K562 (cell line): ENCODE results near the gene NFIL3. TPM values are rescaled to one million over a fixed set of nuclear protein-coding genes. Genes with fewer than 3 reads are reported as not detected.
A peak's percentile ranks its signal among the peaks of the same experiment; 100 is the strongest.

Experiments used
- BCOR ChIP-seq: fragments of 450-650 bp; IDR thresholded peaks from 2 replicates; pipeline ENCODE4 v1.6.1; 2016
- CBX1 ChIP-seq: sonication (generic); IDR thresholded peaks from 2 replicates; pipeline ENCODE4 v1.6.1; 2016; ENCODE audit warnings: antibody characterized with exemption, low read depth, mild to moderate bottlenecking
- CREB1 ChIP-seq, 2 experiments: sonication (generic) in 1 of 2; formaldehyde crosslinking in 1 of 2; IDR thresholded peaks; 2 replicates each; pipeline versions ENCODE4 v1.6.1 to v1.8.0; 2012 to 2022; ENCODE audit warnings: inconsistent platforms in 1 of 2, mild to moderate bottlenecking in 1 of 2, missing genetic modification reagents in 1 of 2, moderate library complexity in 1 of 2
- ETV6 ChIP-seq, 3 experiments: fragments of 150-350 bp in 1 of 3; sonication (generic) in 1 of 3; formaldehyde crosslinking in 1 of 3; IDR thresholded peaks; 2 replicates each; pipeline versions ENCODE4 v1.6.1 to v1.8.0; 2014 to 2022; ENCODE audit warnings: borderline replicate concordance in 2 of 3, low read depth in 2 of 3, antibody characterized with exemption in 1 of 3, low read length in 1 of 3, mild to moderate bottlenecking in 1 of 3, missing genetic modification reagents in 1 of 3
- HMG20A ChIP-seq: fragments of 450-650 bp; formaldehyde crosslinking; conservative IDR thresholded peaks from 2 replicates; pipeline ENCODE4 v1.4.0; 2020; ENCODE audit warnings: mild to moderate bottlenecking, mixed read lengths
- JUN ChIP-seq, 2 experiments: sonication (generic) in 1 of 2; formaldehyde crosslinking in 1 of 2; IDR thresholded peaks; 2 replicates each; pipeline versions ENCODE4 v1.6.1 to v1.8.0; 2012 to 2022; ENCODE audit warnings: borderline replicate concordance in 2 of 2, mild to moderate bottlenecking in 2 of 2, improper control_type of control experiment in 1 of 2, low read depth in 1 of 2, low read length in 1 of 2, missing genetic modification reagents in 1 of 2
- KDM1A ChIP-seq, 2 experiments: fragments of 450-650 bp; IDR thresholded peaks; 2 replicates each; pipeline ENCODE4 v1.6.1; 2016; ENCODE audit warnings: mild to moderate bottlenecking in 2 of 2
- NCOA4 ChIP-seq: fragments of 450-650 bp; IDR thresholded peaks from 2 replicates; pipeline ENCODE4 v1.6.1; 2018; ENCODE audit warnings: mild to moderate bottlenecking; ENCODE audit not compliant: partially characterized antibody
- PHF8 ChIP-seq: fragments of 200-600 bp; sonication (generic); IDR thresholded peaks from 2 replicates; pipeline ENCODE4 v1.6.1; 2012; ENCODE audit warnings: mixed run types, mild to moderate bottlenecking, inconsistent platforms, low read length, moderate library complexity, borderline replicate concordance
- SMC3 ChIP-seq: conservative IDR thresholded peaks from 2 replicates; pipeline ENCODE4 v1.6.1; 2011; ENCODE audit warnings: low read depth, low read length, improper control_type of control experiment; ENCODE audit not compliant: insufficient read depth
- TBL1XR1 ChIP-seq, 2 experiments: IDR thresholded peaks; 2 replicates each; pipeline ENCODE4 v1.6.1; 2012; ENCODE audit warnings: improper control_type of control experiment in 2 of 2, low read length in 2 of 2, mild to moderate bottlenecking in 1 of 2
- TCF7L2 ChIP-seq: fragments of 150-350 bp; IDR thresholded peaks from 2 replicates; pipeline ENCODE4 v1.6.1; 2016; ENCODE audit warnings: low read depth, mild to moderate bottlenecking, low read length, moderate library complexity
- ZBTB8A ChIP-seq: fragments of 450-650 bp; IDR thresholded peaks from 2 replicates; pipeline ENCODE4 v1.6.1; 2018; ENCODE audit warnings: mild to moderate bottlenecking, moderate library complexity; ENCODE audit not compliant: partially characterized antibody
- ZNF282 ChIP-seq: sonication (generic); formaldehyde crosslinking; IDR thresholded peaks from 2 replicates; pipeline ENCODE4 v1.8.1; 2023; ENCODE audit warnings: missing genetic modification reagents
- ZNF384 ChIP-seq: IDR thresholded peaks from 2 replicates; pipeline ENCODE4 v1.6.1; 2012; ENCODE audit warnings: low read depth, low read length, improper control_type of control experiment
- ZNF41 ChIP-seq: fragments of 250-450 bp; sonication (Bioruptor Pico); conservative IDR thresholded peaks from 2 replicates; pipeline ENCODE4 v1.4.0; 2020; ENCODE audit warnings: mild to moderate bottlenecking
- ZNF830 ChIP-seq: fragments of 250-450 bp; sonication (Bioruptor Pico); IDR thresholded peaks from 2 replicates; pipeline ENCODE4 v1.5.0; 2021; ENCODE audit warnings: mild to moderate bottlenecking
- ZSCAN29 ChIP-seq: fragments of 450-650 bp; IDR thresholded peaks from 2 replicates; pipeline ENCODE4 v1.6.1; 2017
- polyA plus RNA-seq, 8 experiments: library from polyadenylated mRNA; depleted of rRNA in 4 of 8; stranded (reverse) in 5 of 8; unstranded in 3 of 8; fragments of >200 nt; fragmentation: Nextera tagmentation in 2 of 8; fragmentation: Illumina TruSeq in 1 of 8; extraction: Ambion mirVana in 2 of 8; extraction: Trizol in 1 of 8; gene quantifications; 2 replicates each; pipeline versions ENCODE4 v1.2.1 to v1.2.3, GENCODE V29; 2011 to 2014; ENCODE audit warnings: inconsistent platforms in 1 of 8, missing spikeins in 1 of 8
- total RNA-seq, 7 experiments: library from RNA; depleted of rRNA in 6 of 7; stranded (reverse); fragments of >200 nt in 6 of 7; fragmentation: Illumina TruSeq in 2 of 7; extraction: Trizol in 2 of 7; gene quantifications; 2 replicates each; pipeline versions ENCODE4 v1.2.1 to v1.2.3, GENCODE V29; 2011 to 2021; ENCODE audit warnings: low replicate concordance in 1 of 7
- TF ChIP-seq, protein P1 (sequence below): fragments of 250-450 bp; sonication (Bioruptor Pico); IDR thresholded peaks from 2 replicates; pipeline ENCODE4 v1.4.0; 2020; ENCODE audit warnings: mild to moderate bottlenecking, moderate library complexity, borderline replicate concordance
- TF ChIP-seq, protein P2 (sequence below): fragments of 450-650 bp; IDR thresholded peaks from 2 replicates; pipeline ENCODE4 v1.6.1; 2016; ENCODE audit warnings: borderline replicate concordance
- TF ChIP-seq, protein P3 (sequence below): fragments of 450-650 bp; IDR thresholded peaks from 2 replicates; pipeline ENCODE4 v1.7.1; 2018; ENCODE audit warnings: mild to moderate bottlenecking, low read depth; ENCODE audit not compliant: partially characterized antibody

Gene NFIL3
- total and polyA plus RNA-seq, 9 of the 15 experiments (the other 6 are each of a cell fraction or from before 2014, with no cell fraction given) = 3.2 to 16.1 (median 9.3) TPM

DNA sequence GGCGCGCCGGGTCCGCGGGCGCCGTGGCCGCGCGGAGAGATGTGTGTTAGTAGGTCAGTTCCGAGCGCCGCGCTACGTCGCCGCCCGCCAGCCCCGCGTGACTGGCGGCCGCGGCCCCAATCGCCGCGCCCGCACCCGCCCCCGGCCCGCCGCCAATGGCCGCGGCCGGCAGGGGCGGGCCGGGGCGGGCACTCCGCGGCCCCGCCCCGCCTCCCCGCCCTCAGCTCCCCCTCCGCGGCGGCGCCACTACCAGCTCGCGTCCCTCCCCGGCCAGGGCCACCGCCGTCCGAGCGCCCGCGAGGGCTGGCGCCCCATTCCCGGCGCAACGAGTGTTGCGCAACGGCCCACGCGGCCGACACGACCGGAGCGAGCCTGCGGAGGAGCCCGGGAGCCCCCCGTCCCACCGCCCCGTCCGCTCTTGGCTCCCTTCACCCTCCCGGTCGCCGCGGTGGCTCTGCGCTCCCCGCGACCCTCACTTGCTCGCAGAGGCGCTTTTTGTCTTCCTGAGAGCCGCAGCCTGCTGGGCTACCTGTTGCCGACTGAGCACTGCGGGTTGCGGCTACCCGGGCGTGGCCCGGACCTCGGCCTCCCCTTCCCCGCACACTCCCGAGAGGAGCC, at the start of gene NFIL3 (continued):
- peak; percentile 84; the same call in 1 of the 2 replicates for TF ChIP-seq CREB1 (IDR thresholded peaks at IDR 0.05)
- TF ChIP-seq CREB1 (CRISPR knock-in tag; IDR thresholded peaks at IDR 0.05) = peak; percentile 7; the same call in 1 of the 2 replicates
- no peak for TF ChIP-seq ETV6 (IDR thresholded peaks at IDR 0.05; ENCODE audit: borderline replicate concordance in 1 of 2, low read depth in 2 of 2, low read length in 1 of 2)
- TF ChIP-seq ETV6 (CRISPR knock-in tag; IDR thresholded peaks at IDR 0.05; ENCODE audit: borderline replicate concordance) = no peak
- TF ChIP-seq, protein P1, sequence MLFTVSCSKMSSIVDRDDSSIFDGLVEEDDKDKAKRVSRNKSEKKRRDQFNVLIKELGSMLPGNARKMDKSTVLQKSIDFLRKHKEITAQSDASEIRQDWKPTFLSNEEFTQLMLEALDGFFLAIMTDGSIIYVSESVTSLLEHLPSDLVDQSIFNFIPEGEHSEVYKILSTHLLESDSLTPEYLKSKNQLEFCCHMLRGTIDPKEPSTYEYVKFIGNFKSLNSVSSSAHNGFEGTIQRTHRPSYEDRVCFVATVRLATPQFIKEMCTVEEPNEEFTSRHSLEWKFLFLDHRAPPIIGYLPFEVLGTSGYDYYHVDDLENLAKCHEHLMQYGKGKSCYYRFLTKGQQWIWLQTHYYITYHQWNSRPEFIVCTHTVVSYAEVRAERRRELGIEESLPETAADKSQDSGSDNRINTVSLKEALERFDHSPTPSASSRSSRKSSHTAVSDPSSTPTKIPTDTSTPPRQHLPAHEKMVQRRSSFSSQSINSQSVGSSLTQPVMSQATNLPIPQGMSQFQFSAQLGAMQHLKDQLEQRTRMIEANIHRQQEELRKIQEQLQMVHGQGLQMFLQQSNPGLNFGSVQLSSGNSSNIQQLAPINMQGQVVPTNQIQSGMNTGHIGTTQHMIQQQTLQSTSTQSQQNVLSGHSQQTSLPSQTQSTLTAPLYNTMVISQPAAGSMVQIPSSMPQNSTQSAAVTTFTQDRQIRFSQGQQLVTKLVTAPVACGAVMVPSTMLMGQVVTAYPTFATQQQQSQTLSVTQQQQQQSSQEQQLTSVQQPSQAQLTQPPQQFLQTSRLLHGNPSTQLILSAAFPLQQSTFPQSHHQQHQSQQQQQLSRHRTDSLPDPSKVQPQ (CRISPR knock-in tag) = no peak
- TF ChIP-seq NCOA4 = no peak
- TF ChIP-seq, protein P2, sequence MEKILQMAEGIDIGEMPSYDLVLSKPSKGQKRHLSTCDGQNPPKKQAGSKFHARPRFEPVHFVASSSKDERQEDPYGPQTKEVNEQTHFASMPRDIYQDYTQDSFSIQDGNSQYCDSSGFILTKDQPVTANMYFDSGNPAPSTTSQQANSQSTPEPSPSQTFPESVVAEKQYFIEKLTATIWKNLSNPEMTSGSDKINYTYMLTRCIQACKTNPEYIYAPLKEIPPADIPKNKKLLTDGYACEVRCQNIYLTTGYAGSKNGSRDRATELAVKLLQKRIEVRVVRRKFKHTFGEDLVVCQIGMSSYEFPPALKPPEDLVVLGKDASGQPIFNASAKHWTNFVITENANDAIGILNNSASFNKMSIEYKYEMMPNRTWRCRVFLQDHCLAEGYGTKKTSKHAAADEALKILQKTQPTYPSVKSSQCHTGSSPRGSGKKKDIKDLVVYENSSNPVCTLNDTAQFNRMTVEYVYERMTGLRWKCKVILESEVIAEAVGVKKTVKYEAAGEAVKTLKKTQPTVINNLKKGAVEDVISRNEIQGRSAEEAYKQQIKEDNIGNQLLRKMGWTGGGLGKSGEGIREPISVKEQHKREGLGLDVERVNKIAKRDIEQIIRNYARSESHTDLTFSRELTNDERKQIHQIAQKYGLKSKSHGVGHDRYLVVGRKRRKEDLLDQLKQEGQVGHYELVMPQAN = no peak
- TF ChIP-seq ZSCAN29 = no peak
- no peak for TF ChIP-seq ZNF41 (CRISPR knock-in tag)
- no peak for TF ChIP-seq TBL1XR1 (IDR thresholded peaks at IDR 0.05; ENCODE audit: low read length in 2 of 2)
- TF ChIP-seq SMC3 = no peak
- no peak for TF ChIP-seq CBX1
- no peak for TF ChIP-seq TCF7L2
- TF ChIP-seq PHF8 = peak; percentile 65; the same call in 1 of the 2 replicates
- TF ChIP-seq HMG20A (CRISPR knock-in tag) = no peak
- no peak for TF ChIP-seq BCOR
- no peak for TF ChIP-seq JUN (IDR thresholded peaks at IDR 0.05; ENCODE audit: borderline replicate concordance, low read depth, low read length)
- no peak for TF ChIP-seq JUN (CRISPR knock-in tag; IDR thresholded peaks at IDR 0.05; ENCODE audit: borderline replicate concordance)
- TF ChIP-seq ZNF282 = no peak
- no peak for TF ChIP-seq ZBTB8A
- TF ChIP-seq ZNF384 = no peak
- TF ChIP-seq ZNF830 = no peak
- TF ChIP-seq, protein P3, sequence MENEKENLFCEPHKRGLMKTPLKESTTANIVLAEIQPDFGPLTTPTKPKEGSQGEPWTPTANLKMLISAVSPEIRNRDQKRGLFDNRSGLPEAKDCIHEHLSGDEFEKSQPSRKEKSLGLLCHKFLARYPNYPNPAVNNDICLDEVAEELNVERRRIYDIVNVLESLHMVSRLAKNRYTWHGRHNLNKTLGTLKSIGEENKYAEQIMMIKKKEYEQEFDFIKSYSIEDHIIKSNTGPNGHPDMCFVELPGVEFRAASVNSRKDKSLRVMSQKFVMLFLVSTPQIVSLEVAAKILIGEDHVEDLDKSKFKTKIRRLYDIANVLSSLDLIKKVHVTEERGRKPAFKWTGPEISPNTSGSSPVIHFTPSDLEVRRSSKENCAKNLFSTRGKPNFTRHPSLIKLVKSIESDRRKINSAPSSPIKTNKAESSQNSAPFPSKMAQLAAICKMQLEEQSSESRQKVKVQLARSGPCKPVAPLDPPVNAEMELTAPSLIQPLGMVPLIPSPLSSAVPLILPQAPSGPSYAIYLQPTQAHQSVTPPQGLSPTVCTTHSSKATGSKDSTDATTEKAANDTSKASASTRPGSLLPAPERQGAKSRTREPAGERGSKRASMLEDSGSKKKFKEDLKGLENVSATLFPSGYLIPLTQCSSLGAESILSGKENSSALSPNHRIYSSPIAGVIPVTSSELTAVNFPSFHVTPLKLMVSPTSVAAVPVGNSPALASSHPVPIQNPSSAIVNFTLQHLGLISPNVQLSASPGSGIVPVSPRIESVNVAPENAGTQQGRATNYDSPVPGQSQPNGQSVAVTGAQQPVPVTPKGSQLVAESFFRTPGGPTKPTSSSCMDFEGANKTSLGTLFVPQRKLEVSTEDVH = no peak
- TF ChIP-seq KDM1A (IDR thresholded peaks at IDR 0.05) = no peak
